ENCODE data around the gene NRCAM. TPM values are rescaled to one million over a fixed set of nuclear protein-coding genes. Genes with fewer than 3 reads are reported as not detected.

The NRCAM gene
- total and polyA plus RNA-seq, 10 of the 15 experiments (the other 5 are each of a cell fraction or from before 2014, with no cell fraction given): 0.30 to 2.0 (median 1.0) TPM

DNA sequence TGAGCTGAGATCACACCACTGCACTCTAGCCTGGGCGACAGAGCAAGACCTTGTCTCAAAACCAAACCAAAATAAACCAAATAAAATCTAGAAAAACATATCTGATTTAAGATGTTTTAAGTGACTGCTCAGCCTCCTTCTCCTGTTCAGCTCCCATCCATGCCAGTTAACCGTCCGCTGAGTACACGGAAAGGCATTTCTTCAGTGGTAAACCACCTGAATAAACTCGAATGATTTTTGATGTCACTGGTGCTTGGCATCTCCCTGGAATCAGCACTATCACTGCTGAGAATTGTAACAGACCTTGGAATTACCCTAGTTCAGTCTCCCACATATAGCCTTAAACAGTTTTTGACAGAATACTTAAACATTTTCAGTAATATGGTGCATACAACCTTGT, 24.1 kb upstream of the NRCAM start:
- no peak overlapping the region for H3K9ac ChIP-seq (ENCODE audit: control insufficient read depth, insufficient read depth, low read length)
- no peaks in the 10 kb centered on the region for H3K4me1 ChIP-seq (ENCODE audit: control insufficient read depth, insufficient read depth, low read length)
- FAIRE-seq (no peak), ATAC-seq (no peak), DNase-seq (ENCODE audit: low read depth, low spot score) (no peak)
- ChIA-PET POLR2A (no interaction called here), CTCF (interaction anchor here (1.1 kb wide), 1 partner anchor 17 kb away, joined by 3 read pairs; no protein-coding TSS in a partner anchor), RAD21 (ENCODE audit: unreplicated experiment) (interaction anchor here (1.8 kb wide), 1 partner anchor 17 kb away, joined by 5 read pairs; no protein-coding TSS in a partner anchor), SMC1A (ENCODE audit: uncharacterized antibody, unreplicated experiment) (no interaction called here)
- TF ChIP-seq BACH1 (IDR thresholded peaks at IDR 0.05; ENCODE audit: borderline replicate concordance) (no peak), JUND (IDR thresholded peaks at IDR 0.05; ENCODE audit: low read depth, low read length) (no peak), SUPT20H (IDR thresholded peaks at IDR 0.05; ENCODE audit: borderline replicate concordance, control insufficient read depth, low read depth, low read length) (no peak), IKZF1 (conservative IDR thresholded peaks at IDR 0.05) (no peak), NFYB (IDR thresholded peaks at IDR 0.05; ENCODE audit: insufficient read depth, low read depth, low read length) (no peak), SP1 (IDR thresholded peaks at IDR 0.05; ENCODE audit: low read depth, low read length) (no peak), NR2C1 (IDR thresholded peaks at IDR 0.05) (no peak), FOS (IDR thresholded peaks at IDR 0.05; ENCODE audit: borderline replicate concordance, extremely low read depth, insufficient read length) (no peak), SPI1 (IDR thresholded peaks at IDR 0.05; ENCODE audit: borderline replicate concordance, insufficient read depth, low read depth, low read length) (no peak)
- TF ChIP-seq, protein P1, sequence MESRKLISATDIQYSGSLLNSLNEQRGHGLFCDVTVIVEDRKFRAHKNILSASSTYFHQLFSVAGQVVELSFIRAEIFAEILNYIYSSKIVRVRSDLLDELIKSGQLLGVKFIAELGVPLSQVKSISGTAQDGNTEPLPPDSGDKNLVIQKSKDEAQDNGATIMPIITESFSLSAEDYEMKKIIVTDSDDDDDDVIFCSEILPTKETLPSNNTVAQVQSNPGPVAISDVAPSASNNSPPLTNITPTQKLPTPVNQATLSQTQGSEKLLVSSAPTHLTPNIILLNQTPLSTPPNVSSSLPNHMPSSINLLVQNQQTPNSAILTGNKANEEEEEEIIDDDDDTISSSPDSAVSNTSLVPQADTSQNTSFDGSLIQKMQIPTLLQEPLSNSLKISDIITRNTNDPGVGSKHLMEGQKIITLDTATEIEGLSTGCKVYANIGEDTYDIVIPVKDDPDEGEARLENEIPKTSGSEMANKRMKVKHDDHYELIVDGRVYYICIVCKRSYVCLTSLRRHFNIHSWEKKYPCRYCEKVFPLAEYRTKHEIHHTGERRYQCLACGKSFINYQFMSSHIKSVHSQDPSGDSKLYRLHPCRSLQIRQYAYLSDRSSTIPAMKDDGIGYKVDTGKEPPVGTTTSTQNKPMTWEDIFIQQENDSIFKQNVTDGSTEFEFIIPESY (IDR thresholded peaks at IDR 0.05): no peak
- H2AFZ ChIP-seq (ENCODE audit: control insufficient read depth, low read depth, low read length): no peak overlapping the region
- no peaks in the 10 kb centered on the region for H3K27me3 ChIP-seq (replicated peaks in 1 of 2; ENCODE audit: control insufficient read depth in 2 of 2, insufficient read depth in 2 of 2, low read length in 1 of 2)
- H4K20me1 ChIP-seq (ENCODE audit: control insufficient read depth, insufficient read depth): no peaks in the 10 kb centered on the region
- in situ Hi-C loops (cut with MboI) (no loop called here), intact Hi-C loops (cut with micrococcal nuclease; ENCODE audit: unreplicated experiment) (no loop called here)
- H3K27ac ChIP-seq (ENCODE audit: control insufficient read depth, insufficient read depth): no peak overlapping the region
- no TSS peak for BruUV-seq (replicated peaks)
- H3K36me3 ChIP-seq (ENCODE audit: control insufficient read depth in 2 of 2, insufficient read depth in 2 of 2, low read length in 1 of 2): no peaks in the 10 kb centered on the region
- H3K4me2 ChIP-seq (ENCODE audit: control insufficient read depth, insufficient read depth): no peak overlapping the region
- no peaks in the 10 kb centered on the region for H3K9me3 ChIP-seq (replicated peaks; ENCODE audit: control insufficient read depth, insufficient read depth, low read length)
- WGBS (ENCODE audit: insufficient coverage, insufficient replicate concordance, low lambda C conversion rate, missing lambda C conversion rate): 97% methylated on average over 5 of the region's 5 CpGs
- no peaks in the 10 kb centered on the region for H3K79me2 ChIP-seq (ENCODE audit: control insufficient read depth, insufficient read depth, low read length)
- H3K4me3 ChIP-seq: no peak overlapping the region
